Posterior vena cava (tissue), 2 donors: ENCODE data around the gene KY. TPM values are rescaled to one million over a fixed set of nuclear protein-coding genes. Genes with fewer than 3 reads are reported as not detected.
"Not testable (repeated sequence)": the region's sequence is repeated elsewhere in the genome, so short reads cannot be mapped to it uniquely, and the experiment has no call there.

ENCODE experiments used
- DNase-seq: peaks from one replicate; pipeline ENCODE4 v3.0.0-alpha.2; 2020; ENCODE audit warnings: low spot score
- intact Hi-C, 2 donors: fragments of 100-400 bp; cut with DNase I; formaldehyde crosslinking; loops; one replicate each; pipeline versions ENCODE4 v1.14.1 to v1.14.2; 2022 to 2023
- total RNA-seq, 2 donors: library from RNA; stranded (reverse); fragmentation: NEBNext Ultra II Directional; extraction: Animal tissue kit (Norgen Biotek cat#: 25700); gene quantifications; one replicate each; pipeline ENCODE4 v1.2.1, GENCODE V29; 2021
- donor health status: DM: yes; HTN: yes; CAD: no.
- donor health status: DM: yes; HTN: yes; CAD: no.

Gene KY
- total RNA-seq, 2 donors from 2014 or later = 3.2 to 3.8 TPM

GRCh38 chr3:134594331-134594741 lies 56.5 kb downstream of the KY start:
- intact Hi-C loops = no loop called here
- DNase-seq = no peak

- no peak for DNase-seq
- intact Hi-C loops = no loop called here
Measured at GRCh38 chr3:134592806-134593205, 58.0 kb downstream of the KY start.

GRCh38 chr3:134590766-134591165 lies 60.1 kb downstream of the KY start:
- intact Hi-C loops = no loop called here
- no peak for DNase-seq

GRCh38 chr3:134579141-134579665 lies 71.6 kb downstream of the KY start:
- intact Hi-C loops = no loop called here
- DNase-seq = no peak

- no peak for DNase-seq
- intact Hi-C loops = no loop called here
Measured at GRCh38 chr3:134576831-134577230, 74.0 kb downstream of the KY start.

GRCh38 chr3:134576426-134576825 lies 74.4 kb downstream of the KY start:
- DNase-seq = no peak
- intact Hi-C loops = no loop called here

GRCh38 chr3:134569899-134570298 lies 80.9 kb downstream of the KY start:
- DNase-seq = not testable (repeated sequence)

GRCh38 chr3:134568790-134569189 lies 82.0 kb downstream of the KY start:
- no peak for DNase-seq

More at GRCh38 chr3:134569899-134570298, 80.9 kb downstream of the KY start:
- intact Hi-C loops = not testable (repeated sequence)

GRCh38 chr3:134567605-134568004 lies 83.2 kb downstream of the KY start:
- intact Hi-C loops = no loop called here
- DNase-seq = no peak

More at GRCh38 chr3:134568790-134569189, 82.0 kb downstream of the KY start:
- intact Hi-C loops = no loop called here

GRCh38 chr3:134564991-134565390 lies 85.8 kb downstream of the KY start:
- intact Hi-C loops = no loop called here
- no peak for DNase-seq

GRCh38 chr3:134563601-134564000 lies 87.2 kb downstream of the KY start:
- intact Hi-C loops = loop anchor here in 1 of 2 donors (2.0 kb wide), 1 partner anchor 25 kb away; no protein-coding TSS in a partner anchor
- no peak for DNase-seq

- intact Hi-C loops = loop anchor here in 1 of 2 donors (2.0 kb wide), 1 partner anchor 23 kb away; no protein-coding TSS in a partner anchor
- DNase-seq = no peak
Measured at GRCh38 chr3:134562055-134562454, 88.8 kb downstream of the KY start.

GRCh38 chr3:134559591-134559990 lies 91.2 kb downstream of the KY start:
- DNase-seq = no peak
- intact Hi-C loops = loop anchor here in 1 of 2 donors (2.0 kb wide), 1 partner anchor 51 kb away; no protein-coding TSS in a partner anchor

Other genes starting within 250 kb of the KY start
- 10 to 100 TPM; 33.5 to 43.5 TPM for gene ANAPC13, start 165.0 kb downstream of the KY start, total RNA-seq
- gene CEP63, start 165.0 kb downstream of the KY start, total RNA-seq = 10 to 100 TPM; 23.1 to 23.8 TPM
- gene EPHB1, start 144.2 kb upstream of the KY start, total RNA-seq = 1 to 10 TPM; 3.7 TPM